HEK293 (cell line): Measurements from ENCODE around the gene OR2J3.

Experiments
- CTCF ChIA-PET: fragments of 350-600 bp; formaldehyde crosslinking; extraction: SDS; loops from one replicate; lab custom pipeline; 2021; ENCODE audit warnings: antibody characterized with exemption; lab: Yijun Ruan, JAX
- POLR2A ChIA-PET: fragments of 300-600 bp; formaldehyde crosslinking; extraction: SDS; loops from one replicate; lab custom pipeline; 2020; ENCODE audit warnings: antibody characterized with exemption, inconsistent platforms; lab: Yijun Ruan, JAX
- H3K27ac ChIP-seq: fragments of 200-500 bp; sonication (Bioruptor generic); 2 replicates; pipeline ENCODE4 v1.5.1; 2014; ENCODE audit warnings: low read depth, low read length, control low read depth, inconsistent platforms; ENCODE audit errors: extremely low read depth
- H3K36me3 ChIP-seq, 2 experiments: fragments of 200-500 bp in 1 of 2; sonication (Bioruptor generic) in 1 of 2; 1 replicate in 1 of 2; 2 replicates in 1 of 2; pipeline ENCODE4 v1.5.1; 2014 to 2017; ENCODE audit warnings: inconsistent platforms in 2 of 2, low read length in 2 of 2; ENCODE audit not compliant: control insufficient read depth in 2 of 2, insufficient read depth in 1 of 2
- H3K4me1 ChIP-seq: fragments of 200-500 bp; sonication (Bioruptor generic); 2 replicates; pipeline ENCODE4 v1.5.1; 2014; ENCODE audit warnings: mild to moderate bottlenecking, low read length, inconsistent platforms; ENCODE audit not compliant: control insufficient read depth, insufficient read depth
- H3K4me3 ChIP-seq: 2 replicates; pipeline ENCODE4 v1.5.1; 2011; ENCODE audit warnings: low read depth, mild to moderate bottlenecking, control low read depth, low read length, moderate library complexity
- H3K9me3 ChIP-seq: fragments of 200-500 bp; sonication (Bioruptor generic); 2 replicates; pipeline ENCODE4 v1.5.1; 2014; ENCODE audit warnings: low read depth, low read length, inconsistent platforms; ENCODE audit not compliant: control insufficient read depth, insufficient read depth
- BCL11A ChIP-seq: fragments of 450-650 bp; formaldehyde crosslinking; IDR thresholded peaks from 2 replicates; pipeline ENCODE4 v1.5.1; 2016; ENCODE audit warnings: low read depth, missing biosample characterization, missing genetic modification characterization
- EGR2 ChIP-seq: fragments of 450-650 bp; formaldehyde crosslinking; IDR thresholded peaks from 2 replicates; pipeline ENCODE4 v1.5.1; 2016; ENCODE audit warnings: low read depth, missing biosample characterization, missing genetic modification characterization
- KLF10 ChIP-seq: fragments of 450-650 bp; IDR thresholded peaks from 2 replicates; pipeline ENCODE4 v1.5.1; 2018; ENCODE audit warnings: missing biosample characterization, mild to moderate bottlenecking, missing genetic modification characterization
- REST ChIP-seq: fragments of 450-650 bp; formaldehyde crosslinking; IDR thresholded peaks from 2 replicates; pipeline ENCODE4 v1.5.1; 2016; ENCODE audit warnings: missing biosample characterization, missing genetic modification characterization
- SETDB1 ChIP-seq: IDR thresholded peaks from one replicate; pipeline ENCODE4 v1.6.1; 2017; ENCODE audit warnings: mild to moderate bottlenecking, low read length, moderate library complexity, mixed read lengths; ENCODE audit not compliant: insufficient read length
- SP3 ChIP-seq: fragments of 450-650 bp; formaldehyde crosslinking; IDR thresholded peaks from 2 replicates; pipeline ENCODE4 v1.5.1; 2016; ENCODE audit warnings: missing biosample characterization, missing genetic modification characterization
- SP7 ChIP-seq: fragments of 450-650 bp; formaldehyde crosslinking; IDR thresholded peaks from 2 replicates; pipeline ENCODE4 v1.5.1; 2016; ENCODE audit warnings: missing biosample characterization, missing genetic modification characterization
- YY1 ChIP-seq: fragments of 450-650 bp; formaldehyde crosslinking; IDR thresholded peaks from 2 replicates; pipeline ENCODE4 v1.5.1; 2018; ENCODE audit warnings: missing biosample characterization, missing genetic modification characterization
- ZBTB11 ChIP-seq: fragments of 450-650 bp; formaldehyde crosslinking; conservative IDR thresholded peaks from 2 replicates; pipeline ENCODE4 v1.5.1; 2016; ENCODE audit warnings: low read depth, missing biosample characterization, missing genetic modification characterization
- ZBTB17 ChIP-seq: fragments of 450-650 bp; formaldehyde crosslinking; IDR thresholded peaks from 2 replicates; pipeline ENCODE4 v1.5.1; 2016; ENCODE audit warnings: missing biosample characterization, missing genetic modification characterization
- ZFP41 ChIP-seq: fragments of 450-650 bp; formaldehyde crosslinking; IDR thresholded peaks from 2 replicates; pipeline ENCODE4 v1.5.1; 2016; ENCODE audit warnings: missing biosample characterization, missing genetic modification characterization, borderline replicate concordance
- ZFP69B ChIP-seq: fragments of 450-650 bp; formaldehyde crosslinking; IDR thresholded peaks from 2 replicates; pipeline ENCODE4 v1.5.1; 2016; ENCODE audit warnings: missing biosample characterization, missing genetic modification characterization
- ZNF114 ChIP-seq: fragments of 450-650 bp; formaldehyde crosslinking; IDR thresholded peaks from 2 replicates; pipeline ENCODE4 v1.5.0; 2017; ENCODE audit warnings: missing biosample characterization, missing genetic modification characterization
- ZNF221 ChIP-seq: fragments of 450-650 bp; formaldehyde crosslinking; IDR thresholded peaks from 2 replicates; pipeline ENCODE4 v1.5.1; 2017; ENCODE audit warnings: missing biosample characterization, missing genetic modification characterization, borderline replicate concordance
- ZNF239 ChIP-seq: fragments of 450-650 bp; formaldehyde crosslinking; IDR thresholded peaks from 2 replicates; pipeline ENCODE4 v1.5.1; 2016; ENCODE audit warnings: missing biosample characterization, missing genetic modification characterization
- ZNF274 ChIP-seq, 2 experiments: fragments of 200-500 bp in 1 of 2; fragments of 450-650 bp in 1 of 2; sonication (Bioruptor generic) in 1 of 2; formaldehyde crosslinking in 1 of 2; IDR thresholded peaks; 2 replicates each; pipeline versions ENCODE4 v1.5.1 to v1.6.1; 2014 to 2016; ENCODE audit warnings: borderline replicate concordance in 1 of 2, inconsistent platforms in 1 of 2, low read length in 1 of 2, missing biosample characterization in 1 of 2, missing genetic modification characterization in 1 of 2
- ZNF394 ChIP-seq: fragments of 450-650 bp; formaldehyde crosslinking; IDR thresholded peaks from 2 replicates; pipeline ENCODE4 v1.5.1; 2016; ENCODE audit warnings: missing biosample characterization, missing genetic modification characterization, mild to moderate bottlenecking, moderate library complexity, borderline replicate concordance
- ZNF404 ChIP-seq: fragments of 450-650 bp; formaldehyde crosslinking; IDR thresholded peaks from 2 replicates; pipeline ENCODE4 v1.5.1; 2017; ENCODE audit warnings: missing biosample characterization, missing genetic modification characterization
- ZNF423 ChIP-seq: fragments of 450-650 bp; formaldehyde crosslinking; IDR thresholded peaks from 2 replicates; pipeline ENCODE4 v1.5.1; 2016; ENCODE audit warnings: missing biosample characterization, missing genetic modification characterization
- ZNF621 ChIP-seq: fragments of 450-650 bp; formaldehyde crosslinking; IDR thresholded peaks from 2 replicates; pipeline ENCODE4 v1.5.1; 2017; ENCODE audit warnings: missing biosample characterization, missing genetic modification characterization
- ZSCAN23 ChIP-seq: fragments of 450-650 bp; formaldehyde crosslinking; IDR thresholded peaks from 2 replicates; pipeline ENCODE4 v1.5.1; 2016; ENCODE audit warnings: missing biosample characterization, missing genetic modification characterization

Gene OR2J3

GRCh38 chr6:29130644-29131043 lies 22.8 kb downstream of the OR2J3 start (continued):
- no peak for TF ChIP-seq ZBTB17 (tag by site-specific recombination)
- TF ChIP-seq, all 188 proteins: peak for 0

GRCh38 chr6:29131691-29132090 lies 23.8 kb downstream of the OR2J3 start:
- Histone ChIP-seq H3K4me1 (no peaks in the 10 kb centered on the region), H3K27ac (no peak overlapping the region), H3K4me3 (no peak overlapping the region), H3K36me3 (no peaks in the 10 kb centered on the region), H3K9me3 (no peaks in the 10 kb centered on the region)
- CTCF ChIA-PET, result no interaction called here
- POLR2A ChIA-PET, result no interaction called here
- TF ChIP-seq ZNF621 (tag by site-specific recombination), result no peak
- no peak for TF ChIP-seq ZNF221 (tag by site-specific recombination)
- TF ChIP-seq SETDB1, result no peak
- TF ChIP-seq ZFP41 (tag by site-specific recombination), result no peak
- TF ChIP-seq ZBTB11, result no peak
- no peak for TF ChIP-seq ZFP69B
- TF ChIP-seq YY1, result no peak
- TF ChIP-seq EGR2 (tag by site-specific recombination), result no peak
- no peak for TF ChIP-seq ZNF274 (IDR thresholded peaks at IDR 0.05; ENCODE audit: low read length)
- TF ChIP-seq ZNF274 (tag by site-specific recombination; IDR thresholded peaks at IDR 0.05; ENCODE audit: borderline replicate concordance), result no peak
- no peak for TF ChIP-seq SP7 (tag by site-specific recombination)
- no peak for TF ChIP-seq BCL11A (tag by site-specific recombination)
- no peak for TF ChIP-seq REST
- TF ChIP-seq KLF10 (tag by site-specific recombination), result no peak
- TF ChIP-seq ZNF404, result no peak
- no peak for TF ChIP-seq ZNF423

GRCh38 chr6:29137724-29138123 lies 29.9 kb downstream of the OR2J3 start:
- H3K9me3 ChIP-seq, result no peaks in the 10 kb centered on the region
- no peak overlapping the region for H3K27ac ChIP-seq
- CTCF ChIA-PET, result interaction anchor here (1.3 kb wide), 1 partner anchor 65 kb away, joined by 4 read pairs; no protein-coding TSS in a partner anchor
- POLR2A ChIA-PET, result no interaction called here
- no peaks in the 10 kb centered on the region for H3K36me3 ChIP-seq
- no peaks in the 10 kb centered on the region for H3K4me1 ChIP-seq
- TF ChIP-seq SP3 (no peak), ZNF114 (tag by site-specific recombination) (no peak), ZNF239 (tag by site-specific recombination) (no peak), ZNF394 (tag by site-specific recombination) (no peak), ZSCAN23 (tag by site-specific recombination) (no peak)
- H3K4me3 ChIP-seq, result no peak overlapping the region
